ENCODE results near the gene ERC1. TPM values are rescaled to one million over a fixed set of nuclear protein-coding genes. Genes with fewer than 3 reads are reported as not detected.

Gene ERC1
- polyA plus RNA-seq, 1 donor from 2014 or later: 7.1 TPM

- Histone ChIP-seq H3F3A (ENCODE audit: insufficient read depth, low read length, poor library complexity, severe bottlenecking) (no peaks in the 10 kb centered on the region), H3K79me2 (replicated peaks; ENCODE audit: insufficient read depth, low read length) (no peaks in the 10 kb centered on the region), H3K9me3 (ENCODE audit: low read length) (peaks cover 5% of the 10 kb centered on the region), H3K9me2 (ENCODE audit: insufficient read depth, low read length) (no peaks in the 10 kb centered on the region), H4K20me1 (ENCODE audit: insufficient read depth) (no peaks in the 10 kb centered on the region), H3K4me2 (ENCODE audit: low read length) (no peak overlapping the region), H3K27ac (ENCODE audit: low read length) (no peak overlapping the region), H3K36me3 (ENCODE audit: insufficient read depth, low read length) (no peaks in the 10 kb centered on the region), H3K9ac (ENCODE audit: low read length) (no peak overlapping the region), H2AFZ (ENCODE audit: low read depth, low read length) (no peak overlapping the region), H3K4me3 (ENCODE audit: low read length) (no peak overlapping the region), H3K27me3 (ENCODE audit: insufficient read depth, low read depth, low read length) (no peaks in the 10 kb centered on the region)
- no peak for TF ChIP-seq TAF1 (IDR thresholded peaks at IDR 0.05; ENCODE audit: low read depth)
Measured at GRCh38 chr12:1515428-1515827, 524.4 kb downstream of the ERC1 start.

GRCh38 chr12:1517007-1517406 is 526.0 kb downstream of the ERC1 start:
- Histone ChIP-seq H3K36me3 (ENCODE audit: insufficient read depth, low read length) (no peaks in the 10 kb centered on the region), H3K4me2 (ENCODE audit: low read length) (no peak overlapping the region), H3K79me2 (replicated peaks; ENCODE audit: insufficient read depth, low read length) (no peaks in the 10 kb centered on the region), H3K9ac (ENCODE audit: low read length) (no peak overlapping the region), H3K9me2 (ENCODE audit: insufficient read depth, low read length) (no peaks in the 10 kb centered on the region), H3K27ac (ENCODE audit: low read length) (no peak overlapping the region), H2AFZ (ENCODE audit: low read depth, low read length) (no peak overlapping the region), H3F3A (ENCODE audit: insufficient read depth, low read length, poor library complexity, severe bottlenecking) (no peaks in the 10 kb centered on the region), H3K27me3 (ENCODE audit: insufficient read depth, low read depth, low read length) (no peaks in the 10 kb centered on the region), H3K9me3 (ENCODE audit: low read length) (peaks cover 5% of the 10 kb centered on the region), H4K20me1 (ENCODE audit: insufficient read depth) (no peaks in the 10 kb centered on the region), H3K4me3 (ENCODE audit: low read length) (no peak overlapping the region)
- TF ChIP-seq CTCF (IDR thresholded peaks at IDR 0.05; ENCODE audit: poor library complexity, severe bottlenecking) (no peak), REST (IDR thresholded peaks at IDR 0.05; ENCODE audit: borderline replicate concordance) (no peak), RAD21 (conservative IDR thresholded peaks at IDR 0.05) (no peak), TAF1 (IDR thresholded peaks at IDR 0.05; ENCODE audit: low read depth) (no peak), EP300 (conservative IDR thresholded peaks at IDR 0.05; ENCODE audit: poor library complexity, severe bottlenecking) (no peak), MXI1 (conservative IDR thresholded peaks at IDR 0.05; ENCODE audit: poor library complexity, severe bottlenecking) (no peak), SMC3 (conservative IDR thresholded peaks at IDR 0.05; ENCODE audit: poor library complexity) (no peak), EZH2 (IDR thresholded peaks at IDR 0.05; ENCODE audit: borderline replicate concordance, insufficient read depth, low read length, poor library complexity, severe bottlenecking) (no peak), POLR2AphosphoS5 (IDR thresholded peaks at IDR 0.05) (no peak)

Data from neural cell (in vitro differentiated cells).